Epithelial cell of esophagus (primary cell): Measurements from ENCODE around the gene LCNL1.

ENCODE experiments used
- DNase-seq: peaks from one replicate; pipeline ENCODE4 v3.0.0; 2010; ENCODE audit warnings: low read depth
- H3K4me3 ChIP-seq: 2 replicates; pipeline ENCODE4 v1.5.1; 2011; ENCODE audit warnings: mild to moderate bottlenecking, low read length, control low read depth
- TF ChIP-seq, protein P1 (sequence below): IDR thresholded peaks from 2 replicates; pipeline ENCODE4 v1.5.1; 2011; ENCODE audit warnings: low read depth, mild to moderate bottlenecking, low read length, control low read depth, inconsistent platforms; ENCODE audit not compliant: insufficient read depth; ENCODE audit errors: missing control alignments

The LCNL1 gene

DNA sequence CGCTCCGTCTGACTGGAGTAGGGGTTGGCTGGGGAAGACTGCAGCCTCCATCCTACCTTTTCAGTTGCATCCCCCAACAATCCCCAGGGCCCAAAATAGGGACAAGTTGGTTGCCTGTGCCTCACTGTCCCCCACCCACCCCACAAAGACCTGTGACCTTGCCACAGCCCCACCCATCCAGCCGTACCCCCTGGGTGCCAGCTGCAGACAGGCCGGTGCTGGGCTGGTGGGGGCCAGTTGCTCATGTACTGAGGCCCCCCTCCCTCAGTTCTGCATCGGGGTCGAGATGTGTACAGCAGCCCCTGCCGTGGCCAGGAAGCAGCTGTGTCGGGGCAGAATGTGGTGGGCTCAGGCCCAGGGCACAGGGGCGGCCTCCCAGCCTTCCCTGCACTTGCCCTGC lies 374 bp downstream of the LCNL1 start:
- H3K4me3 ChIP-seq, result no peak overlapping the region
- TF ChIP-seq, protein P1, sequence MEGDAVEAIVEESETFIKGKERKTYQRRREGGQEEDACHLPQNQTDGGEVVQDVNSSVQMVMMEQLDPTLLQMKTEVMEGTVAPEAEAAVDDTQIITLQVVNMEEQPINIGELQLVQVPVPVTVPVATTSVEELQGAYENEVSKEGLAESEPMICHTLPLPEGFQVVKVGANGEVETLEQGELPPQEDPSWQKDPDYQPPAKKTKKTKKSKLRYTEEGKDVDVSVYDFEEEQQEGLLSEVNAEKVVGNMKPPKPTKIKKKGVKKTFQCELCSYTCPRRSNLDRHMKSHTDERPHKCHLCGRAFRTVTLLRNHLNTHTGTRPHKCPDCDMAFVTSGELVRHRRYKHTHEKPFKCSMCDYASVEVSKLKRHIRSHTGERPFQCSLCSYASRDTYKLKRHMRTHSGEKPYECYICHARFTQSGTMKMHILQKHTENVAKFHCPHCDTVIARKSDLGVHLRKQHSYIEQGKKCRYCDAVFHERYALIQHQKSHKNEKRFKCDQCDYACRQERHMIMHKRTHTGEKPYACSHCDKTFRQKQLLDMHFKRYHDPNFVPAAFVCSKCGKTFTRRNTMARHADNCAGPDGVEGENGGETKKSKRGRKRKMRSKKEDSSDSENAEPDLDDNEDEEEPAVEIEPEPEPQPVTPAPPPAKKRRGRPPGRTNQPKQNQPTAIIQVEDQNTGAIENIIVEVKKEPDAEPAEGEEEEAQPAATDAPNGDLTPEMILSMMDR, result no peak
- no peak for DNase-seq

GRCh38 chr9:136983656-136984314 lies 992 bp downstream of the LCNL1 start:
- TF ChIP-seq, protein P1, result no peak
- no peak for DNase-seq
- H3K4me3 ChIP-seq, result no peak overlapping the region

- H3K4me3 ChIP-seq, result no peak overlapping the region
- TF ChIP-seq, protein P1, result no peak
Measured at GRCh38 chr9:136984464-136985026, 1.8 kb downstream of the LCNL1 start.

GRCh38 chr9:136985027-136985602 lies 2.3 kb downstream of the LCNL1 start:
- no peak overlapping the region for H3K4me3 ChIP-seq
- TF ChIP-seq, protein P1, result no peak
- no peak for DNase-seq

More at GRCh38 chr9:136984464-136985026, 1.8 kb downstream of the LCNL1 start:
- no peak for DNase-seq

GRCh38 chr9:136985853-136986252 lies 3.1 kb downstream of the LCNL1 start:
- no peak overlapping the region for H3K4me3 ChIP-seq
- DNase-seq, result no peak
- TF ChIP-seq, protein P1, result no peak

DNA sequence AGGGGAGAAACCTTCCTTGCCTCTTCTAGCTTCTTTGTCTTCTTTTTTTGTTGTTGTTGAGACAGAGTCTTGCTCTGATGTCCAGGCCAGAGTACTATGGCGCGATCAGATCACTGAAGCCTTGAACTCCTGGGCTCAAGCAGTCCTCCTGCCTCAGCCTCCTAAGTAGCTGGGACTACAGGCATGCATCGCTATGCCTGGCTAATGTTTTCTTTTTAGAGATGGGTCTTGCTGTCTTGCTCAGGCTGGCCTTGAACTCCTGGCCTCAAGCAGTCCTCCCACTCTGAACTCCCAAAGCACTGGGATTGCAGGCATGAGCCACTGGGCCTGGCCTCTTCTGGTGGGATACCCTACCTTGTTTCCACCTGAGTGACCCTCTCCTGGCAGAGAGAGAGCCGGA lies 6.1 kb downstream of the LCNL1 start:
- DNase-seq, result no peak
- TF ChIP-seq, protein P1, result no peak
- no peak overlapping the region for H3K4me3 ChIP-seq
